HG03469 (cell line): Measurements from ENCODE around the gene CACNA2D3.

ENCODE experiments used
- ATAC-seq: cut with Tn5 transposase; IDR thresholded peaks from one replicate; pipeline ENCODE4 v1.9.1; 2021; ENCODE audit warnings: mild to moderate bottlenecking, moderate library complexity, moderate number of reproducible peaks; ENCODE audit not compliant: unreplicated experiment

The CACNA2D3 gene

DNA sequence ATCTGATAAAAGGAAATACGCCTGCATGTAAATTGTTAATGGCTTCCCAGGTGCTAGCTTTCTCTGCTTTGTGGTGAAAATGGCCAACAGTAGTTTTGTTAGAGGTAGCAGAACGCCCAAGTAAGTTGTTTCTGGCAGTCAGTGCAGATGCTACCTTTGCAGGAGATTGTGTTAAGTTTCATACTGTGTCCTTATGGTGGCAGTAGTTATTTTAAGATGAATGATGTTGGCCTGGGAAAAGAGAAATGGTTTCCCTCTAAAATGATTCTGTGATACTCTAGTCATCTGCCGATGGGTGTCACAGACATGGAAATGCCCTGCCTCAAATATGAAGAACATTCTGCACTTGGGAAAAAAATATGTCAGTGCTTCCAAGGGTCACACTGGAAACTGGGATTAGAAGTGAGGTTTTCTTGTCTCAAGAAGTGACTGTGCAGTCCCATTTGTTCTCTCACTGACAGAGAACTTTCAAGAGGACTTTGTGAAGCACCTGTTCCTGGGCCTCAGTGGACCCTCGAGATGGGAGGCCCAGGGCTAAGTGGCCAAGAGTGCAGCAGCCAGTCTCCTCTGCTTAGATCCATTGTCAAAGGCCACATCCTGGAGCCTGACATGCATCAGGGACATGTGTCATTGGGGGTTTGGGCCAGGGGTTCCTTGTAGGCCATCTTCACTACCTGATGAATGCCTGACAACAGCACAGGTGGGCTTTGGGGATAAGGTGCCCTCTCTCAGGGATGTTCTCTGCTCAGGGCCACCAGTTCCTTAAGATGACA is 393.3 kb downstream of the CACNA2D3 start:
- ATAC-seq, result no peak

DNA sequence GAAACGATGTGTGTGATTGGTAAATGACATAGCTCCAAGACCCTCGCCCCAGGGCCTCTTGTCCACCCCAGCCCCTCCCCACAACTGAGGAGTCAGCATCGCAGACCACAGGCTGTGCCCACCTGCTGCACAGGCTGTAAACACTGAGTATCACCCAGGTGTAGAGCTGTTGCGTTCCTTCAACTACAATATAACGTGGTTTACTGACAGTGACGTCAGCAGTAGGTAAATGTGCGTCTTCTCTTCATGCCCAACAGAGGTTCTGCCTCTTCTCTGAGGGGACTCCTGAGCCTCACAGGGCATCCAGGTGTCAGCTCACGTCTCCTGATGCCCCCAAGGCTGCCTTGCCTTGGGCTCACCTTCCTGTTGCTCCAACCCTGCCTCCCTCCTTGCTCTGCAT is 395.1 kb downstream of the CACNA2D3 start:
- no peak for ATAC-seq

DNA sequence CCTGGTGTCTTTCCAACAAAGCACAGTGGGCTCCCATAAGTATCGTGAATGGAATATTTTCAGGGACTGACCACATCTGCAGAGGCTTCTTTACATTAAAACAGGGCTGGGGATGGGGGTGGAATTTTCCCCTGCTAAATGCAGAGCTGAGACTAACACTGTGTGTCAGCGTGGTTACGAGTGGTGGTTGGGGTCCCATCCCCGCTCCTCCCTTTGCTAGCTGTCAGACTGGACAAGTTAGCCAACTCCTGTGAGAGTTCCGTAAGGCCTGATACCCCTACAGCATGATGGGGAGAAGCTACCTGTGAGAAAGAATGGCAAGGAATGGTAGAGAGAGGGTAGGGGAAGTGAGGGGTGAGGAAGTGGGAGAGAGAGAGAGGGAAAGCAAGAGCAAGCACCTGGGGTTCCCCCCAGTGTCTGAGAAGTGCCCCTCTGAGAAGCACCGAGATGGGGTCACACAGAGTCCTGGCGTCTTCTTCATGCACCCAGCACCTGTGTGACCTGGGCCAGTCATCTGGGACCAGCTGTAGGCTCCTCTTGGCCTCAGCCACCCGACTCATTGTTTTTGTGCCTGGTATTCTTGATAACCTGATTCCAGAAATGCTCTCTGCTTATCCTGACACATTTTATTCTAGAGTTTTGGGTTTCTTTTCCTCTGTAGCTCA is 395.8 kb downstream of the CACNA2D3 start:
- no peak for ATAC-seq

DNA sequence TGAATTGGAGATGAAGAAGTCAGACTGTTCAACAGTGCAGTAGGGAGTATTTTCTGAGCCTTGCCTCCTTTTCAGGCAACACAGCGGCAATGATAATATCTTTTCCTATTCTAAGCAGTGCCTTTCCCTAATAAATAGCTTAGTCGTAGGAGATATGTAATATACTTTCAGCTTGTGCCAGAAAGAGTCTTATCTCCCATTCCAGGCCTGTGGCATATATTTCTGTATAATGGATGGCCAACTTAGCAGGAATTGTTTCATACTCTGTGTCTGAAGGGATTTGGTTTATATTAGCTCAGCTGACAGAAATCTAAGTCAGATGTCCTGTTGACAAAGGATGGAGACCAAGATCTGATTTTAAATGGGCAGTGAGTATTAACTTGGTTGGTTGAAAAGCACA is 397.1 kb downstream of the CACNA2D3 start:
- no peak for ATAC-seq

DNA sequence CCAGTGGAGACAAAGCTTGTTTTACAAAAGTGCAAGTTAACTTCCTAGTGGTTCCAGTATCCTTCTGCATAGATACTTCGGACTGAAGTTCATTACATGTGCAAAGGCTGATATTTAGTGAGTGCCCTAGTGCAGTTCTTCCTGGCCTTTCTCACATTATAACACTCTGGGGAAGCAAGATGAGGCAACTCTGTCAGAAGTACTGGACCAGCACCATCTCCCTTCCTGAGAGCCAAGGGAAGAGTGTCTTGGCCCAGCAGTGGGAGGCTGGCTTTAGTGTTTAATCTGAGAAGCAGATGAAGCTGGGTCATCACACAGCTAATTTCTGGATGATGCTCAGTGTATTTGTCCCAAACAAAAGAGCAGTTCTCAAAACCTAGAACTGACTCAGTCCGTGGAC is 397.7 kb downstream of the CACNA2D3 start:
- no peak for ATAC-seq

DNA sequence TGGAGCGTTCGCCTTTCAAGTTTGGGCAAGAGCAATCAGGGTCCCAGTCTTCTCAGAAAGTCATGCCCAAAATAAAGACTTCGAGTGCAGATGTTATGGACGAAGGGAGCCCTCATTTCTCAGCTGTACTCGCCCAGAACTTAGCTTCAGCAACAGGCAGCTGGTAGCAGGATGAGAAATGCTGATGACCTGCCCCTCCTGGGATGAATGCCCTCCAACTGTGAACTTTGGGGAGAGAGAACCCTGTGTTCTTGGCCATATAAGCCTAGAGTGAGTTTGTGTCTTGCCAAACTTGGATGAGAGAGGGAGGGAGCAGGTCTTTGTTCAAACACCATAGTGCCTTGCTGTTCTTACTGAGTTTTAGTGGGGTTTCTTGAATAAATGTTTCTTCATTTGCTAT is 405.2 kb downstream of the CACNA2D3 start:
- no peak for ATAC-seq

DNA sequence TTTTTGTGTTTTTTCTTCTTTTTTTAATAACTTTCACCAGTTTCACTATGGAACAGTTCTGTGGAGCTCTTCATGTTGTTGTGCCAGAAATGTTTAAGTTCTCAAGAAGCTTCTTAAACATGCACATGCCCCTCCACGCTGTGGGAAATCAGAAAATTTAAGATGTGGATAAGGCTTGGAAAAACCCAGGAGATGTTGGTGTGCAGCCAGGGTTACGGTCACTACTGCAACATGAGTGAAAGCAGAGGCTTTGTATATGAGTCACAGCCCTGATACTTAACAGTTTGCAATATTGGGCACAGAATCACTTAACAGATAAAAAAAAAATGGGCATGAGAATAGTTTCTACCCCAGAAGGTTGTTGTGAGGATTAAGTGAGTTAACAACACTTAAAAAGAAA is 405.6 kb downstream of the CACNA2D3 start:
- ATAC-seq, result no peak

DNA sequence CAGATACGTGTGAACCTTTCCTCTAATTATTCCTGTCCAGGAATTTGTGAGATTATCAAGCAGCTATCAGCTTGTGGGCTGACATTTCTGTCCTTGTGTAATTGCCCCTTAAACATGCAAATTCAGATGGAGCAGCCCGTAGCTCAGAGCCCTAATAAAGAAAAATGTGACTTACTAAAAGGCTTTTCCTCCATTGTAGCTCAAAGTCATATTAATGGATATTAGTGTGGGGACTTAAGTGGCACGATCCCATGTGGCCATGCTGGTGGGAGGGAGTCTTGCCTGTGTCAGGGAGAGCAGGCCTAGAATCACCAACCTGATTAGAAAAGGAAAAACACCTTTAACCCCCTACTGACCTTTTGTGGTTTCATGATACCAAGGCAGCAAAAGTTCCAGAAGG is 406.3 kb downstream of the CACNA2D3 start:
- ATAC-seq, result no peak

DNA sequence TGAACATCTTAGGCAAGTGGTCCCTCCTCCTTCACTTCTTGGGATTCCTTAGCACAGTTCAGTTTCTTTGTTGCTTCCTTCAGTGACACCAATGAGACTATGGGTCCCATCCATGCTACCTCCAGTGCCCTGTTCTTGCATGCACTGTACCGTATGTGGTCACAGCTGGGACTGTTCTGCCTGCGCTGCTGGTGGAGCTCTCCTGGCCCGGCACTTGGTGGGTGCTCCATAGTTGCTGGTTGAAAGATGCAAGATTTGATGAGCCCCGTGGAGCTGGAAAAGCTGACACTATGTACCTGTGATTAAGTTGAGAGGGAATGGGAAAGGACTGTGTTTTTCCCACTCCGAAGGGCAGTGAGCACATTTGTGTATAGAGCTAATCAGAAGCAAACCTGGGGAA is 407.7 kb downstream of the CACNA2D3 start:
- ATAC-seq, result no peak

DNA sequence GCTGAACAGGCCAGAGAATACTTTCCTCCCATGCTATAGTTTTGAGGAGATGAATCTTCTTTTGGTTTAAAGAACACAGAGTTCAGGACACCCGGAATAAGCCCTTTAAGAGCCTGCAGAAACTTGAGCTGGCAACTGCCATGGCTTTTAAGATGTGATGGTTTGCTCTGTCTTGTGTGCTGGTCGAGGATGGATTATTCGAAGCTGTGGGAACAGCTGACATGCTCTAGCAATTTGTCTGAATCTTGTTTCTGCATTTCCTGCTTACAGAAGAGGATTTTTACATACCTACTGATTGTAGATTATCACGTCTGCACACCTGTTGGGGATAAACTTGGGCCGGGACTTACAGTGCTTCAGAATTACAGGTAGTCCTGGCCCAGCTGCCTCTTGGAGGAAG is 408.6 kb downstream of the CACNA2D3 start:
- no peak for ATAC-seq

DNA sequence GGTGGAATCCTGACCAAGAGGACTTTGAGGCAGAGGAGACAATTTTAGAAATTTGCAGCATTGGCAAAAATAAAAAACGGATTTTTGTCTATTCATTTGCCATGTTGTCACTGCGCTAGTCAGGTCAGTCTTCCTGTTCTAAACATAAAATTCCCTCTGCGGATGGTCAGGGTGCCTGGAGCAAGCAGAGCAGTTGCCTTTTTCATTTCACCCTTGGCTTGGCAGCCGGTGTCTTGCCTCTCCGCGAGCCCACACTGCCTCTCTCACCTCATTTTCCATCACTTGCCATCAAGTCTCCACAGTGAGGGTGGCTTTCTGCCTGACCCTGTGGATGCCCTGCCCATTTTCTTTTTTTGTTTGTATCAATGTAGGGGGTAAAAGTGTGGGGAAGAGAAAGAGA is 409.4 kb downstream of the CACNA2D3 start:
- ATAC-seq, result no peak

DNA sequence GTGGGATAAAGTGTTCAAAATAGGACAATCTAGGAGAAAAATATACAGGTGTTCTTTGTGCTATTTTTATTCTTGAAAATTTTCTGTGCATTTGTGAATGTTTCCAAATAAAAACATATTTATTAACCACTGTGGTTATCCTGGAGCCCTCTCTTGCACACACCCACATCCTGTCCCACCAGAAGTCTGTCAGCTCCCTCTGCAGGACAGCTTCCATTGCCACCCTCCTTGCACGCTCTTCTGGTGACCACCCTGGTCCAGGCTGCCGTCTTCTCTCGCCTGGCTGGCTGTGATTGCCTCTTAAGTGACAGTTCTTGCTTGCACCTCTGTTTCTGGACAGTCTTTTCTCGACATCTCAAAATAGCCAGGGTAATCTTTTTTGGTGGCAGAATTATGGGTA is 411.5 kb downstream of the CACNA2D3 start:
- ATAC-seq, result no peak

DNA sequence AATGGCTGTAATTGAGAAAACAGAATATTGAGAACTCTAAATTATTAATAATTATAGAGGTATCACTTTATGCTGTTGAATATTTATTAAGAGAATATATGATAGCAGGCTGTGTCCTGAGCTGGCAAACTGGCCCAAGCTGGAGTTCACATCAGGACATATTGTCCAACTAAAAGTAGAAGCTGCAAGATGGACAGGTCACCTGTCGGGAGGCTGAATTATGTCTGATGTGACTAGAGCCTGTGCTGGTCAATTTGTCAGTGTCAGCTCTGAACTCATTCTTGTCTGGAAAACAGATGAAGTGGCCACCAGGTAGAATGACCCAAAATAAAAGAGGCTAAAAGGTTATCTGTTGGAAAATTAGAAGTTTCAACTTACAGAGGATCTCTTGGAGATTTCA is 413.3 kb downstream of the CACNA2D3 start:
- ATAC-seq, result no peak

DNA sequence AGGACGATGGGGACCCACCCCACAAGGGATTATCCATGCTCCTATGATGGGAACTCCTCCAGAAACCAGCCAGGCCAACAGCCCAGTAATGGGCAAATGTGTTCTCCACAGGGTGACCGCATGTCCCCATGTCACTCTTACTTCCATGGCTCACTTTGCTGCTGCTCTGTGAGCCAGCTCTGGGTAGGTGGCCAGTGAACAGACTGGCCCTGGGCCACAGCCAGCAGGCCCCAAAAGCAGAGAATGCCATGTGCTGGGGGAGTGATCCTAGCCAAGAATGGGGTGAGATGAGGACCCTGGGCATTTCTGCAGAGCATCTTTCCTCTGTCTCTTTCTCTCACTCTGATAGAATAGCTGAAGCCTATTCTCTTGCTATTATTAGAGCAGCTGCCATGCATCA is 414.1 kb downstream of the CACNA2D3 start:
- ATAC-seq, result no peak

DNA sequence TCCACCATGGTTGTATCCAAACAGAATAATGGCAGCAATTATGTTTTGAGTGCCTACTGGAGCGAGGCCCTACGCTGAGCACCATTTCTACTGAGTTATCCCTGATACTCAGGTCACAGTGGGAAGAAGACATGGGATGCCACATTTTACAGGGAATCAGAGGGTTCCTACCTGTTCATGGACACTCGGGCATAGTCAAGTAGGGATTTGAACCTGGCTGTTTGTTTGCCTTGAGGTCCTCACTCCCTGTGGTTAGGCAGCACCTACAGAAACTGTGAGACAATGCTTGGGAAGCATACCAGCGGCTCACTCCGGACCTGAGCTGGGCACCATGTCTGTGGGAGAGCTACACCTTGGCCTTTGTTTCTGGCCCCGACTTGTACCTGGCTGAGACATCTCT is 415.2 kb downstream of the CACNA2D3 start:
- no peak for ATAC-seq

DNA sequence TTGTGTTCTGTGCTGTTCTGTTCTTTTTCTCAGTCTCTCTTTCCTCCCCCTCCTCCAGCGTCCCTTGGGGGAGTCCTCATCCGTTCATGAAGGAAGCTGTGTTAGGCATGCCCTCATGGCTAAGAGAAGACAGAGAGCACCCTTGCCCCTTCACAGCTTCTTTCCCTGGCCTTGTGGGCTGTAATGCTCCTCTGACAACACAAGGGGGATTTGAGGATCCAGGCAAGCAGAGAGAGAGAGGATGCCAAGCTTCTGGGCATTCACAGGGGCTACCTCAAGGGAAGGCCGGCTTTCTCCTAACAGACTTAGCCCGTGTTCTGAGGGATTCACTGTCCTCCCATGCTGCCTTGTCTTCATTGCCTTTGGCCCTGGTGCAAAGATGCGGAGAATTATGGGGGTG is 416.0 kb downstream of the CACNA2D3 start:
- ATAC-seq, result no peak

DNA sequence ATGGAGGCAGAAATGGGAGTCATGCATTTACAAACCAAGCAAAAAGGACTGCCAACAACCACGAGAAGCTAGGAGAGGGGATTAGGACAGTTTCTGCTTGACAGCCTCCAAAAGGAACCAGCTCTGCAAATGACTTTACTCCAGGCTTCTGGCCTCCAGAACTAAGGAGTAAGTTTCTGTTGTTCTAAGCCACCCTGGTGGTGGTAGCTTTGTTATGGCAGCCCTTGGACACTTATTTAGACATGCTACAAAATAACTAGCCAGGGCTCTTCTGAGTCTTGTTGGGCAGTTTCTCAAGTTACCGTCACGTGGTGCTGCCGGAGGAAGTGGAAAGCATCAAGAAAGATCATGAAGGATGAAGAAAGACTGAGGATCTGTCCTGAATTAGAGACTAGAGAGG is 419.0 kb downstream of the CACNA2D3 start:
- no peak for ATAC-seq

DNA sequence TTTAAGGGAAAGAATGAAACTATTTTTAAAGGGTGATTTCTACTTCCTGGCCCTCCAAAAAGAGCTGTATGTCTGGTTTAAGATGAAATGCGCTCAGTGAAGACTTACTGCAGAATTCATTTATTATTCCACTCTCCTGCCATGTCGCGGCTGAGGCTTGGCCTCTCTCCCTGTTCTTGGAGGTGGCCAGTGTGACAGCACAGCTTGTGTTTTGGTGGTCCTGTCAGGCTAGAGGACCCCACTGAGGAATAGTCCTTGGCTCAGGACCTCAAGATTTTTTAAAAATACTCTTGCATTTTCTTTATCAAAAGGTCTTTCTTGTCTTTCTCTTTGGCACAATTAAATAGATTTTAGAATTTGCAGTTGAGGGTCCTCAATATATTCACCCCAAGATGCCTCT is 421.1 kb downstream of the CACNA2D3 start:
- no peak for ATAC-seq

DNA sequence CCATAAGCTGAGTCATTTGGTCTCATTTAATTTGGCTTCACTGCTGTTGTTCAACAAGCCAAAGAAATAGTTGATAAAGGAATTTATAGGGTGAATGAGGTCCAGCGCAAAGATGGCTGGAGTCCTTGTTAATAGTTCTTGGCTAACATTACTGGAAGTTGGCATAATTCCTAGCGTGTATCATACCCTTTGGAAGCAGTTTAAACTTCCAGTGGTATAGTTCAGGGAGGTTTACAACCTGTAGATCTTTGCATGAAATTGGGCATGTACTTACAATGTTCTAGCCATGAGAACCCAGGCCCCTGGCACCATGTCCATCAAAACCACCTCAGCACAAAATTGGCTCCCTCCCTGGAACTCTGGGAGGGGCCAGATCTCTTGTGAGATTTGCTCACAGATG is 424.7 kb downstream of the CACNA2D3 start:
- no peak for ATAC-seq

DNA sequence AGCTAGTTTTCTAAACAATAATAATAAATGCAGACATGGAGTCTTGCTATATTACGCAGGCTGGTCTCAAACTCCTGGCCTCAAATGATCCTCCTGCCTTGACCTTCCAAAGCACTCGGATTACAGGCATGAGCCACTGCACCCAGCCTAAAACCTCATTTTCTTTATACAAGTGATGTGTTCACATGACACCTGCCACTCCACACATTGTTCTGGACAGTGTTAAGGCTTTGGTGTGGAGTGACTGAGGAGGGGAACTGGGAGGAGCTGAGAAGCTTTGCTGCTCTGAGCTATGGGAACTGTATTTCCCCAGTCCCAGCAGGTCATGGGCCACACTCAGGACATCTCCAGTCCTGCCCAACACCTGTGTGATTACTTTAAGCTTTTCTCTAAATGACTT is 425.5 kb downstream of the CACNA2D3 start:
- no peak for ATAC-seq

DNA sequence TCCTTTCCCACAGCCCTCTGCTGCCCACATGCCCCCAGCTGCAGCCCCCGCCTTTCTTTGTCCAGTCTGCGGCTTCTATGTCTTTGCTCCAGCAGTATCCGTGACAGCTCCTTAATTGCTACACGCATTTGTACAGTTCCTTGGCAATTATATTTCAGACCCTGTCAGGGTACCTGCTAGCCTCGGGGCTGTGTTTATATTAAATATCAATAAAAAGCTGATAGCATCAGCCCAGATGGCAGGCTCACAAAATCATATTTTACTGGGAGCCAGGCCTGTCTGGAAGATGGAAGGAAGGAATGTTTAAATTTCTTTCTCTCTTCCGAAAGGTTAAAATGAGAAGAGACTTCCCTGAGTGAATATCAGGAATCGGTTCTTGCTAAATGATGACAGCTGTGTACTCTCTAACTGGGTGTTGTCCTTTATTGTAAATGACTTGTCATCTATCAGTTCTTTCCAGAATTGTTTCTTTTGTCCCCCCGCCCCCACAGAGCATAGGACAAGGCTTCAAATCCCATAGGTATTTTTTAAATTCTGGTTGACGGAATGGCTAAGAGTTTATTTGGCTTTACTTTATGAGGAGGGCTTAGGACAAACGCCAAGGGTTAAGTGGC is 427.4 kb downstream of the CACNA2D3 start:
- ATAC-seq, result no peak

DNA sequence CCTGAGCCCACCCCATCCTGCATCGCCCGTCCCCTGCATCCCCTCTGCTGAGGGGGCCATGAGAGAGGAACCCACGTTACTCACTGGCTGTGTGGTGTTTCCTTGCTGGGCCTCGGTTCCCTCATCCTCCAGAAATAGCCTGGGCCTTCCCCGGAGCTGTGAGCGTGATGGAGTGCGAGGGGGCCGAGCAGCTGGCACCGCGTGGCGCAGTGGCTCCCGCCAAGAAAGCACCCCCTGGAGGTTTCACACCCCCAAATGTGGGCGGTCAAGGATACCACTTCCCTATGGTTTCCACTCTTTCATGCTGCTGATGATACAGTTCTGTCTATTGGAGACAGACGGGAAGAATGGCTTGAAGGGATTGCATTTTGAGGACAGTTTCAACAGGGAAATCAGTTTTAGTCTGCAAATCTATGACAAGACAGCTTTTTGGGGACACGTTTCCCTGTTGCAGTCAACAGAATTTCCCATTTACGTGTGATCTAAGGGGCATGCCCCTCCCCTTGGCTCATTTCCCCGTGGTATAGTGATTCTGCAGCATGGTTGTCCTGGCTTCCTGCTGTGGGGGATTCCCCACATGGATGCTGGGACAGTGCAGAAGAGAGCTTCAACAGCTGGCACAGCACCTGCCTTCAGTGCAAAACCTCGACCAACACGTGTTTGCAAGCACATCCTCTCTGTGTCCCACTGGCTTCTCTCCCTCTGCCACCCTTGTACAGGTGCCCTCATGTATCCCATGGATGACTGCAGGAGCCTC is 428.0 kb downstream of the CACNA2D3 start:
- ATAC-seq, result no peak
